Gastrocnemius medialis (tissue), 4 donors: ENCODE measurements around the gene KCNAB2.

Experiments
- CTCF ChIP-seq, 5 experiments: fragments of 450-650 bp in 3 of 5; fragments of 200-600 bp in 2 of 5; sonication (generic) in 2 of 5; IDR thresholded peaks in 4 of 5; conservative IDR thresholded peaks in 1 of 5; 1 replicate in 4 of 5; 2 replicates in 1 of 5; pipeline ENCODE4 v1.5.1; 2016 to 2019; ENCODE audit warnings: antibody characterized with exemption in 5 of 5, mild to moderate bottlenecking in 3 of 5, moderate library complexity in 3 of 5
- POLR2A ChIP-seq, 2 donors: fragments of 450-650 bp; IDR thresholded peaks; one replicate each; pipeline ENCODE4 v1.6.1; 2017; ENCODE audit warnings: antibody characterized with exemption in 2 of 2, mild to moderate bottlenecking in 2 of 2, moderate library complexity in 2 of 2

DNA sequence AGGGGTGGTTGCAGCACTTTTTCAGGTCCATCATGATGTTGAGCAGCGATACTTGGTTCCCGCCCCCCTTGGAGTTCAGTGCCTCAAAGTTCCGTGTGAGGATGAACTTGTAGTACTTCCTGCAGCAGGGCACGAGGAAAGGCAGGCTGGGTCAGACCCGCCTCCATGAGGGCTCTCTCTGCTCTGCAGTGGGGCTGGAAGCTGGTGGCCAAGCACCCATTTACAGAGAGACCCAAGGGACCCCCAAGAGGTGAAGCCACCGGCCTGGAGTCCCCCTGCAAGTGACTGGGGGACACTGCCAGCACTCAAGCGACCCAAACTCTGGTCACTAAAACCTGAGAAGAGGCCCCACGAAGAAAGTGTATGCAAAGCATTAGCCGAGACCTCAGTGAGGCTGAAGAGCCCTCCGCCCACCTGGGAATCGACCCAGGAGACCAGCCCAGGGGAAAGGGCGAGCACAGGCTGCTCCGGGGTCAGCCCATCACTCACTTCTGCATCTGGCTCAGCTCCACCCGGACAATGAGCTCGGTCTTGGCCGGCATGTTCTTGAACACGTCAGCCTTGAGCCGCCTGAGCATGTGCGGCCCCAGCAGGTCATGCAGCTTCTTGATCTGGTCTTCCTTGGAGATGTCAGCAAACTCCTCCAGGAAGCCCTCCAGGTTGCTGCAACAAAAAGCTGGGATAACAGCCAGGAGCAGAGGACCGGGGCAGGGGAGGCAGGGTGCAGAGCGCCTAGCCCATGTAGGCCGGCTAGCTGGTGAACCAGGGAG lies 89.2 kb downstream of the KCNAB2 start:
- no peak for TF ChIP-seq POLR2A (IDR thresholded peaks at IDR 0.05)
- no peak for TF ChIP-seq CTCF (IDR thresholded peaks at IDR 0.05 in 4 of 5, conservative IDR thresholded peaks at IDR 0.05 in 1 of 5)
